HuH-7.5 (cell line): ENCODE data around the gene IGSF8.
"Not testable (repeated sequence)": the region's sequence is repeated elsewhere in the genome, so short reads cannot be mapped to it uniquely, and the experiment has no call there.

Experiments
- DNase-seq: peaks from one replicate; pipeline ENCODE4 v3.0.0; 2011; ENCODE audit warnings: low spot score

The IGSF8 gene

DNA sequence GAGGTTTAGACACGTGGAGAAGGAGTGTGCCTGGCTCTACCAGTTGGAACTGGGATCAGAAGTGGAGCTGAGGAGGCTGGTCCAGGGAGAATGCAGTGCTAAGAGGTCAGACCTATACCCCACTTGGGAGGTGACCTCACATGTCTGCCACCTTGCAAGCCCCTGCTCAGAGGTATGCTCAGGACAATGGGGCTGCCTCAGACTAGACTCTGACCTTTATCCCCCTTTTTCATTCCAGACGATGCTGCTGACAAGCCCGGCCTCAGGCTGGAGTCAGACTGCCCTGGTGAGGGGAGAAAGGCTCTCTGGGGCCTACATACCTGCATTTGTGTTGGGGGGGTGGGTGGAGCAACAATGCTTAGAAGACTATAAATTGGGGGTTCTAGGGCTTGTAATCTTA is 33.7 kb downstream of the IGSF8 start:
- DNase-seq = no peak

DNA sequence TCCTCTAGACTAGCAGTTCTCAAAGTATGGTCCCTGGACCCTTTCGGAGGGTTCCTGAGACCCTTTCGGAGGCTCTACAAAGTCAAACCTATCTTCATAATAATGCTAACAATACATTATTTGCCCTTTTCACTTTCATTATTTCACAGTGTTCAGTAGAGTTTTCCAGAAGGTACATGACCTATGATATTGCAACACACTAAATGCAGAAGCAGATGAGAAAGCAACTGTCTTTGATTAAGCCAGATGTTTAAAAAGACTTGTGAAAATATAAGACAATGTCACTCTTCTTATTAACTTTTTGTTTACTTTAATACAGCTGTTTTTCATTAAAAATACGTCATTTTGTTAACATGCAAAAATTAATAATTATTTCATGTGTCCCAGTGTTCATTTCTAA is 34.3 kb downstream of the IGSF8 start:
- no peak for DNase-seq

DNA sequence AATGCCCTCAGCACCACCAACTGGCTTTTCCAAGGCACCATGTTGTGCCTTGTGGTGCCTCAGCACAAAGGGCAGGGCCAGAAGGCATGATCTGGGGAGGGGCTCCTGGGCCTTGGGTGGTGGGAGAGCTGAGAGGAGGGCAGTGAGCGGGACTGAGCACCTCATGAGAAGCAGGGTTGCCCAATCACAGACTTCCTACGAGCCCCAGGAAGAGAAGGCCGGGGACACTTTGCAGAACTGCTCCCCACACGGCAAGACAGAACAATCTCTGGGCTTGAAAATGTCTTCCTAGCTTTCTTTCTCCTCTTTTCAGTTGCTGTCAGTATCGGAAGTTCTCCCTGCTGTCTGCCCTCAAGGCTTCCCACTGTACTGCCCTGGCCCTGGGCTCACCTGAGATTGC is 35.2 kb downstream of the IGSF8 start:
- DNase-seq = no peak

DNA sequence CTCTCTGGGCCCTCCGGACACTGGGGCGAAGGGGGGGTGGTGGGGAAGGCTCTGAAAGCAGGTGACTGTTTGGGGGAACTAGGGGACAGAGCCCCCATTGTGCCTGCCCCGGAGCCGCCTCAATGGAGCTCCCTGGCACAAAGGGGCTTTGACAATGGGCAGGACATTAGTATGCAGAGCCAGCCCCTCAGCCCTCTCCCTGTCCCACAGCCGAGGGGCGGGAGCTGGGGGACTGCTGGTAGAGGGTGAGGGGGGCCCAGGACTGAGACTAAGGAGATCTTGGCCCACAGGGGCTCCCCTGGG is 36.2 kb downstream of the IGSF8 start:
- DNase-seq = no peak

DNA sequence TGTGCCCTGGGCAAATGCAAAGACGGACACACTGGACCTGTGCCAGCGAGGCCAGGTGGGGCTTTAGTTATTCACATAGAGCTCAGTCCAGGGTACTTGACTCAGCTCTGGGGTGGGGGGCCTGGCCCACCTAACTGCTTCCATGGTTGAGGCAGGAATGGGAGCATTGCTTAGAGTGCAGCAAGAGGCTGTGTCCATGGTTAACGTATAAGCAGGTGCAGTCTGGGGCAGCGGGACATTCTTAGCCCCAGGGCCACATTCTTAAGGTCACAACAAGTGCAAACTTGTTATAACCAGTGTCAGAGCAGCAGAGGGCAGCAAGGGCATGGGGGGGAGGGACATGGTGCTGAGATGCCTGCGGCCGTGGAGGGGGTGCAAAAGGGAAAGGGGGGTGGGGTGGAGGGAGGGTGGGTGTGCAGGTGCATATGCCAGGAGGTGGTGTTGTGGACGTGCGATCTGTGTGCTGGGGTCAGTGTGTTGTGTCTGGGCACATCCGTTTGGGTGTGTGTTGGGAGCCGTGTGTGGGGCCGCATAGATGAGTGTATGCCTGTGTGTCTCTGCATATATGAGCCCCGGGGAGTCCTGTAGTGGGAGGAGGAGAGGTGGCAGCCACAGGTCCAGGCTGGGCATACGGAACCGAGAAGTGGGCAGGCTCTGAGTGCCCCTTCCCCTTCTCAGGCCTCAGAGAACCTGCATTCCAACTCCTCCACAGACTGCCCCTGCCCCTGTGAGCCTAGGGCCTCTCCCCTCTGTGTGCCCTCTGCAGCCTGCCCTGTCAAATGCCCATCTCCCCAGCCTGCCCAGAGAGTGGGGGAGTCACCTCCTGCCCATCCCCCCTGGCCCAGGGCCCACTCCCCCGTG is 36.8 kb downstream of the IGSF8 start:
- DNase-seq = no peak

DNA sequence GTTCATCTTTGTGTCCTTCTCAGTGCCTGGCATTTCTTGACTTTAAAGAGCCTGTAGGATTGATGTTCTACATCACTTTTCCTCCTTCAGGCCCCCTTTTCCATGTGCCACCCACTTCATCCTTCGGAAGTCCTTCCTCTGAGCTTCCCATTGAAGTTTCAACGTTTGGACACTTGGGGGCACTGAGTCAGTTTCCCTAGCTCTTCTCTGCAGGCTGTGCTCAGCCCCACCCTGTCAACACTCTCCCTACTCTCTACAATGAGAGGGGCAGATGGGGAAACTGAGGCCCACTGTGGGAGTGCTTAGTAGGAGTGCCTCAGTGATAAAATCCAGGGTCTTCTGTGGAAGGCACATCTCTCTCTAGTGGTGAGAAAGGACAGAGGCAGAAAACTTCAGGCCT is 40.3 kb downstream of the IGSF8 start:
- no peak for DNase-seq

DNA sequence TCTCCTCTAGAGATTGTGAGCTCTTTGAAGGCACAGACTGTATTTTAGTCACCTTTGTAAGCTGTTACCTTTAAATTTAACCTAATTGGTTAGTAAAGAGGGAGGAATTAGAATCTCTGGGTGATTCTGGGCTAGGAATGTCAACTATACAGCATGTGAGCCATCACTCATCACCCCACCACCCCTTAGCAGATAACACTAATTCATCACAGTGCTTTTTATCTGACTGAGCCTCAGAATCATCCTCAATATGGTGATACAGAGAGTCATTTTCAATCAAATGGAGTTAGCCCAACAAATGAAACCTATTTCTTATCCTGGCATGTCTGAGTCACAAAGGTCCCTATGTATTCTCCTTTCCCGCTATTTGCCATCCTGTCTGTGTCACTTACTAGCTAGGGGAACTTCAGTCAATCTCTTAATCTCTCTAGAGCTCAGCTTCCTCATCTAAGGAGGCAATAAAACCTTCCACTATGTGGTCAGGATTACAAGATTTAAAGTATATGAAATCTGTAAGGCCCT is 41.7 kb downstream of the IGSF8 start:
- no peak for DNase-seq

DNA sequence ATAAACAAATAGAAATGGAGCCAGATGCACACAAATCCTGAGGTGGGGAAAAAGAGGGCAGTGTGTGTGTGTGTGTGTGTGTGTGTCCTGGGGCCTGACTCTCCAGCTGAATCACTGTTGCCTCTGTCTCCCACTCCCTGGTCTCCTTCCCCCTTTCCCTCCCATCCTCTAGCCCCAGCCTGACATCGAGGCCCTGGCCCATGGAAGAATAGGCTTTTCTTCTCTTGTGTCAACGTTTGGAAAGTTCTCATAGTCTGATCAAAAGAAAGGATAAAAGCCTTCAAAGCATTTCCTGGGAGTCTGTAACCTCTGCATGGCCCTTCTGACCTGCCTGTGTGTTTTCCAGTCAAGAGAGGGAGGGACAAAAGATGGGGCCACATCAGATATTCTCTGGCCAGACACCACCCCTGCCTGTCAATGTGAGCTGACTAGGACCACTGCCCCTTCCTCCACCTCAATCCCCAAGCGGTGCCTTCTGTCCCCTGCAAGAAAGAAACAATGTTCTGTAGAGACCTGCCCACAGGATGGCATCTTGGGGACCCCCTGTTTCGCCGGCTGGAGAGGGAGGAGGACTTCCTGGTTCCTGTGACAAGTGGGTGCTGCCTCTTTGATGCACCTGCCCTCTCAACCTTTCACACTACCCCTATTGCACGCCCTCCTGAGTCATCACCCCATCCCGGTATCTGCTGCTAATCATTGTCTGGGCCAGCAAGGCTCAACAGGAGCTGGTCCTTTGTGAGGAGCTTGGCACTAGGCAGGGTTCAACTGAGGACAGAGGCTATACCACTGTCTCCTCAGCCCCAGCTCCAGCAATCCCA is 44.7 kb downstream of the IGSF8 start:
- no peak for DNase-seq

DNA sequence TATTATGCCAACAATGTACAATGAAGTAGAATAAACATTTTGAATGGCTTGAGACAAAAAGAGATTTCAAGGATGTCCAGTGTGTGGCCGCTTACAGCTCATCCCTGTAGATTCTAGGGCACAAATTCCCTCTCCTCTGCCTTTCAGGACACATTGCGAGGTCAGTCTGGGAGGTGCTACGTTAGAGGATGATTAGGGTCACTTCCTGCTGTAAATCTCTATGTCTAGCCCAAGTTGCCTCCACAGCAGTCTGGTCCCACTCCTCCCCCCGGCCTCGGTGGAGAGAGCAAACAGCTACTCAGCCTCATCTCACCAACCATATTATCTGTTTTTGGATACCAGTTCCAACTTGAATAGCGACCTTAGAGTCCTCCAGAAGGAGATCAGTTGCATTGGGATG is 45.5 kb downstream of the IGSF8 start:
- DNase-seq = no peak

DNA sequence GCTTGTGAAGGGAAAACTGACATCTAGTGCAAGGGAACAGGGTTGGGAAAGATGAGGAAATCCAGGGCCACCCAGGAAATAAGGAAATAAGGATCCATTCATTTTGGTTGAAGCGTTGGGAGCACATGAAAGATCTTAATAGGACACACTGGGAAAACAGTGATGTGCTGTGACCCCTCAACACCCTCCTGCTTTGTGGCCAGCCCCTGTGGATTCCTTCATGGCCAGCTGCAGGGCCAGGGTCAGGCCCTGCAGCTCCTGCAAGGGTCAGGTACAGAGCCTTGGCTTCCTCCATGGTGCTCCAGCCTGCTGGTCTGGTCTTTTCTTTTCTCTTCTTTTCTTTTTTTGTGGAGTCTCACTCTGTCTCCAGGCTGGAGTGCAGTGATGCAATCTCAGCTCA is 47.8 kb downstream of the IGSF8 start:
- no peak for DNase-seq

DNA sequence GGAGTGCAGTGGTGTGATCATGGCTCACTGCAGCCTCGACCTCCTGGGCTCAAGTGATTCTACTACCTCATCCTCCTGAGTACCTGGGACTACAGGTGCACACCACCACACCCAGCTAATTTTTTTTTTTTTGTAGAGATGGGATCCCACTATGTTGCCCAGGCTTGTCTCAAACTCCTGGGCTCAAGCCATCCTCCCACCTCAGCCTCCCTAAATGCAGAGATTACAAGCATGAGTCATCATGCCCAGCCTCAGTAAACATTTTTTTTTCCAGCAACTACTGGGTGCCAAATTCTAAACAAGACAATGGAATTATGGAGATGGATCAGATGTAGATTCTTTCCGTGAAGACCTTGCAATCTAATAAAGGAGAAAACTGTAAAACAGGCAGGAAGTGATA is 48.2 kb downstream of the IGSF8 start:
- not testable (repeated sequence) for DNase-seq

DNA sequence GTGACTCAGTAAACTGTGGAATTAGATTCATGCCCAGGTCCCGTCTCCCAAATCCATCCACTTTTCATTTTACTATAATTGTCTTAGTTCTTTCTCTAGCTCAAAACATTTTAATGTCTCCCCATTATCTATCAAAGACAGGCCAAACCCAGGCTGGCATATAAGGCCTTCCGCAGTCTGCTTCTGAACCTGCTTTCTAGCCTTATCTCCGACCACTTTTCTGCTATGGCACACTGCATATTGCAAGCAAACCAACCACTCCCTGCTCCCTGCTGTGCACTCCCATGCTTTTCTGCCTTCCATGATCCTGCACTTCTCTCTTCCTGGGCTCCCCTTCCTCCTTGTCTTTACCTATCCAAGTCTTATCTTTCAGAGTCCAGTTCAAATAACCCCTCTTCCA is 49.3 kb downstream of the IGSF8 start:
- DNase-seq = no peak

DNA sequence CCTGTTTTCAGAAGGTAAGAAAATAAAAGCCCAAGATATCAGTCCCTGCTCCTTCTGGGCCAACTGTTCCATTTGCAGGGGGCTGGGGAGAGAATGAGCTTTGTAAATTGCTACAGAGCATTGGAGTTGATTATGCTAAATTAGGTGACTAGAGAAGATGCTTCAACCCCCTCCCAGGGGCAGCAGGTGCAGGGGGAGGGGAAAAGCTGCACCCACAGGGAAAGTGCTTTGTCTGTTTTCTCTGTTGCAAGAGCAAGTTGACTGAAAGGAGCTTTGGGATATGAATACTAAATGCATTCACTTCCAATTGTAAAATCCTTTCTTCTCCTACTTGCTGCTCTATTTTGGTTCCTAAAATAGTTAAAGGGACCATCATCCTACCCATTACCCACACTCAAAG is 50.1 kb downstream of the IGSF8 start:
- DNase-seq = no peak

DNA sequence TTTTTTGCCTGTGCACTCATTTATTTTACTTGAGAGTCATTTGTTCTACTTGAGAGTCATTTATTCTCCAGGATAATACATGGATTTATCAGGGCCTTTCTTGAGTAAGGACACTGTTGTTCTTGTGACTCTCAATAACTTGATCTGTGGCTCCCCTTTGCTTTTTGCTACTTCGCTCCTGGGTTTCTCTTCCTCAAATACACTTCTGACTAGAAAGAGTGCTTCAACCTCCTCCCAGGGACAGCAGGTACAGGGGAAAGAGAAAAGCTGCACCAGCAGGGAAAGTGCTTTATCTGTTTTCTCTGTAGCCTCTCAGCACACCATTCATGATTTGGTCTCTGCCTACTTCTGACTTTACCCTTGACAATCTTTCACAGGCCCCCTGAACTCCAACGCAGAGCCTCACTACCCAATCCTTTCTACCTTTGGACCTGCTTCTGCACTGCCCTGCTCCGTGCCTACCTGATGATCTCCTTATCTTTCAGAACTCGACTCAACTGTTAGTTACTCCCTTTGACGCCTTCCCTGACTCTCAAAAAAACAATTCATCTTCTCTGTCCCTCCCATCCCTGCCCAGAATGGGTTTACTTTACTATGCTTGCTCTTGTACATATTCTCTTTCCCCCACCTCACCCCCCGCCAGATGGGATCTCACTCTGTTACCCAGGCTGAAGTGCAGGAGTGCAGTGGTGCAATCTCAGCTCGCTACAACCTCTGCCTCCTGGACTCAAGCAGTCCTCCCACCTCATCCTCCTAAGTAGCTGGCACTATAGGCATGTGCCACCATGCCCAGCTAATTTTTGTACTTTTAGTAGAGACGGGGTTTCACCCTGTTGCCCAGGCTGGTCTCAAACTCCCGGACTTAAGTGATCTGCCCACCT is 51.1 kb downstream of the IGSF8 start:
- DNase-seq = no peak

DNA sequence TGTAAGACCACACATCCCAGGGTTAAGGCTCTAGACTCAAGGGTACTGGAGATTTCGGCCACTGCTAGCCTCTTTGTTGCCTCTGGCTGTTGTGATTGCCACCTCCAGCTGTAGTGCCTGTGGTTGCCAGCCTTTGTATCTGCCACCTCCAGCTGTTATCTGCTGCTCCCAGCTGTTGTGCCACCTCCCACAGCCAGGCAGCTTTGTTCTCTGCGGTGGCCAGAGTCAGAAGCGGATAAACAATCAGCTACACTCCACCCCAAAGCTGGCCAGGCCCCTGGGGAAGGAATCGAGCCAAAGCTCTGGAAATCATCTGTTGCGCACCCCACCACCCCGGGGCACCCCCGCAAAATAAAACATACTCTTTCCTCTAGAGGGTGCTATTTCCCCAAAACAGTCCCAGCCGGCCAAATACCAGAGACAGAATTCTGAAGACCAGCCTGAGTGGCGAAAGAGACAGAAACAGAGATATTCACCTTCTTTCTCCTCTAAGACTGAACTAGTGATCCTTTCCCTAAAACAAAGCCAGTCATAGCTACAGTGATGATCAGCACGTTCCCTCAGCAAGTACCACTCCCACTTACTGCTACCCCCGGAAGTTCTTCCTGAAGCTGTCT is 51.8 kb downstream of the IGSF8 start:
- no peak for DNase-seq

DNA sequence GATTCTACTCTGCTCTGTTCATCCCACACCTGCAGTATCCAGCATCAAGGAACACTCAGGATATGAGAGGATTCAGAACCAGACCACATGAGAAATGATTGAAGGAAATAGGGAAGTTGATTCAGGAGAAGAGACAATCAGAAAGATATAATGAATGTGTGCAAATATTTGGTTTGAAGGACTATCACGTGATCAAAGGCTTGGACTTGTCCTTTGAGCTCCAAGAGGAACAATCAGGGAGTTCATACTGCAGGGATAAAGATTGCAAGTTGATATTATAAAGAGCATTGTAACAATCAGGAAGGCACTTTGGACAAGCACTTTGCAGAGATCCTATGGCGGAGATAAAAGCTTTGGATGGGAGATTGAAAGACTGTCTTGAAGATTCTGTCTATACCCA is 52.8 kb downstream of the IGSF8 start:
- DNase-seq = no peak

DNA sequence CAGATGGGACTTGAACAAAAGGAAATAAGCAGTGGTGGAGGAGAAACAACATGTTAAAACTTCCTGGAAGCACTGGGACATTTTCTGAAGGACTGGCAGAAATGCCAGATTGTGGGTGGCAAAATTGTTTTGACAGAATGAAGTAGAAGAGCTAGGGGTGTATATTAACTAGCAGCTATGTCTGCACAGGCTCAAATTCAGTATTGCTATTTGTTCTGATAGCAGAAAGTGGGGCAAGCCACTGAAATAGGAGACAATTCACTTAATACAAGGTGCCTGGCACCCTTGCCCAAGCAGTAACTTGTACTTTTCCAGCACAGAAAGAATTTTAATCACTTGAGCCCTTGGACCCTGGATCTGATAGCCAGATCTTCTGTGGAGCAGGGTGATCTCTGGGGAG is 54.9 kb downstream of the IGSF8 start:
- no peak for DNase-seq
